Spleen (tissue), 7 donors: ENCODE results near the gene SGTA.

ENCODE experiments used
- POLR2A ChIP-seq, 3 donors: fragments of 450-650 bp; IDR thresholded peaks; one replicate each; pipeline ENCODE4 v1.5.1; 2017; ENCODE audit warnings: antibody characterized with exemption in 3 of 3, mild to moderate bottlenecking in 1 of 3
- POLR2AphosphoS5 ChIP-seq, 3 donors: sonication (generic); formaldehyde crosslinking; IDR thresholded peaks; one replicate each; pipeline ENCODE4 v1.5.1; 2017; ENCODE audit warnings: antibody characterized with exemption in 3 of 3
- TF ChIP-seq, protein P1 (sequence below), 11 experiments: fragments of 200-600 bp in 7 of 11; fragments of 450-650 bp in 4 of 11; sonication (generic) in 4 of 11; IDR thresholded peaks in 8 of 11; conservative IDR thresholded peaks in 3 of 11; 1 replicate in 7 of 11; 2 replicates in 4 of 11; pipeline versions ENCODE4 v1.4.0 to v1.8.0; 2016 to 2021; ENCODE audit warnings: antibody characterized with exemption in 11 of 11, inconsistent platforms in 4 of 11, mild to moderate bottlenecking in 1 of 11
- donor health status: DM: no; HTN: no; CAD: no; lungs with moderate emphysema.
- donor health status: DM: no; HTN: no; CAD: no.
- donor health status: DM: no; HTN: no; CAD: no.

GRCh38 chr19:2802826-2803225, 19.8 kb upstream of the SGTA start:
- TF ChIP-seq, protein P1, sequence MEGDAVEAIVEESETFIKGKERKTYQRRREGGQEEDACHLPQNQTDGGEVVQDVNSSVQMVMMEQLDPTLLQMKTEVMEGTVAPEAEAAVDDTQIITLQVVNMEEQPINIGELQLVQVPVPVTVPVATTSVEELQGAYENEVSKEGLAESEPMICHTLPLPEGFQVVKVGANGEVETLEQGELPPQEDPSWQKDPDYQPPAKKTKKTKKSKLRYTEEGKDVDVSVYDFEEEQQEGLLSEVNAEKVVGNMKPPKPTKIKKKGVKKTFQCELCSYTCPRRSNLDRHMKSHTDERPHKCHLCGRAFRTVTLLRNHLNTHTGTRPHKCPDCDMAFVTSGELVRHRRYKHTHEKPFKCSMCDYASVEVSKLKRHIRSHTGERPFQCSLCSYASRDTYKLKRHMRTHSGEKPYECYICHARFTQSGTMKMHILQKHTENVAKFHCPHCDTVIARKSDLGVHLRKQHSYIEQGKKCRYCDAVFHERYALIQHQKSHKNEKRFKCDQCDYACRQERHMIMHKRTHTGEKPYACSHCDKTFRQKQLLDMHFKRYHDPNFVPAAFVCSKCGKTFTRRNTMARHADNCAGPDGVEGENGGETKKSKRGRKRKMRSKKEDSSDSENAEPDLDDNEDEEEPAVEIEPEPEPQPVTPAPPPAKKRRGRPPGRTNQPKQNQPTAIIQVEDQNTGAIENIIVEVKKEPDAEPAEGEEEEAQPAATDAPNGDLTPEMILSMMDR (IDR thresholded peaks at IDR 0.05 in 8 of 11, conservative IDR thresholded peaks at IDR 0.05 in 3 of 11): no peak
- TF ChIP-seq POLR2AphosphoS5 (IDR thresholded peaks at IDR 0.05) (no peak), POLR2A (IDR thresholded peaks at IDR 0.05) (no peak)
